ENCODE measurements around the gene COL26A1.
A peak's percentile ranks its signal among the peaks of the same experiment; 100 is the strongest.

The COL26A1 gene

GRCh38 chr7:101373812-101374614, 11.3 kb downstream of the COL26A1 start:
- no peak for DNase-seq

- DNase-seq = no peak
These were observed 12.3 kb downstream of the COL26A1 start for GRCh38 chr7:101374990-101375389.

- no peak for DNase-seq
These were observed 13.9 kb downstream of the COL26A1 start for GRCh38 chr7:101376601-101377000.

GRCh38 chr7:101377189-101377736, 14.6 kb downstream of the COL26A1 start:
- no peak for DNase-seq

- no peak for DNase-seq
These were observed 16.1 kb downstream of the COL26A1 start for GRCh38 chr7:101378751-101379174.

GRCh38 chr7:101379302-101379701, 16.6 kb downstream of the COL26A1 start:
- DNase-seq = no peak

- DNase-seq = no peak
These were observed 19.0 kb downstream of the COL26A1 start for GRCh38 chr7:101381549-101382111.

GRCh38 chr7:101382937-101383336, 20.3 kb downstream of the COL26A1 start:
- DNase-seq = no peak

GRCh38 chr7:101386177-101386557, 23.5 kb downstream of the COL26A1 start:
- no peak for DNase-seq

GRCh38 chr7:101386558-101387231, 24.0 kb downstream of the COL26A1 start:
- DNase-seq = no peak

GRCh38 chr7:101390901-101391301, 28.2 kb downstream of the COL26A1 start:
- DNase-seq = peak; percentile 16

GRCh38 chr7:101391991-101392390, 29.3 kb downstream of the COL26A1 start:
- DNase-seq = no peak

- DNase-seq = no peak
These were observed 31.2 kb downstream of the COL26A1 start for GRCh38 chr7:101393865-101394264.

- DNase-seq = no peak
These were observed 32.7 kb downstream of the COL26A1 start for GRCh38 chr7:101395376-101395775.

- DNase-seq = no peak
These were observed 34.6 kb downstream of the COL26A1 start for GRCh38 chr7:101397243-101397642.

- no peak for DNase-seq
These were observed 35.2 kb downstream of the COL26A1 start for GRCh38 chr7:101397770-101398324.

- no peak for DNase-seq
These were observed 36.0 kb downstream of the COL26A1 start for GRCh38 chr7:101398396-101399289.

- DNase-seq = no peak
These were observed 37.1 kb downstream of the COL26A1 start for GRCh38 chr7:101399759-101400158.

GRCh38 chr7:101400751-101401150, 38.1 kb downstream of the COL26A1 start:
- DNase-seq = no peak

GRCh38 chr7:101401390-101402080, 38.9 kb downstream of the COL26A1 start:
- no peak for DNase-seq

GRCh38 chr7:101402081-101402779, 39.6 kb downstream of the COL26A1 start:
- no peak for DNase-seq
